IMR-90 (cell line): ENCODE data around the gene TLCD2.

Experiments used
- BHLHE40 ChIP-seq: fragments of 150-350 bp; IDR thresholded peaks from 2 replicates; pipeline ENCODE4 v1.6.1; 2016; ENCODE audit warnings: mild to moderate bottlenecking, low read depth, low read length
- CEBPB ChIP-seq: IDR thresholded peaks from 2 replicates; pipeline ENCODE4 v1.6.1; 2012; ENCODE audit warnings: low read depth, low read length, improper control_type of control experiment
- CTCF ChIP-seq: conservative IDR thresholded peaks from 2 replicates; pipeline ENCODE4 v1.5.1; 2012; ENCODE audit warnings: mild to moderate bottlenecking, low read depth, low read length, improper control_type of control experiment
- FOS ChIP-seq: fragments of 150-350 bp; IDR thresholded peaks from 2 replicates; pipeline ENCODE4 v1.6.1; 2016; ENCODE audit warnings: low read depth, low read length
- MAFK ChIP-seq: IDR thresholded peaks from 2 replicates; pipeline ENCODE4 v1.6.1; 2012; ENCODE audit warnings: low read depth, low read length, improper control_type of control experiment
- NFE2L2 ChIP-seq: fragments of 150-350 bp; IDR thresholded peaks from 2 replicates; pipeline ENCODE4 v1.6.1; 2016; ENCODE audit warnings: low read depth, mild to moderate bottlenecking, low read length
- POLR2A ChIP-seq: IDR thresholded peaks from 2 replicates; pipeline ENCODE4 v1.6.1; 2012; ENCODE audit warnings: mild to moderate bottlenecking, low read depth, low read length
- RAD21 ChIP-seq: IDR thresholded peaks from 2 replicates; pipeline ENCODE4 v1.6.1; 2012; ENCODE audit warnings: low read length, improper control_type of control experiment
- RCOR1 ChIP-seq: IDR thresholded peaks from 2 replicates; pipeline ENCODE4 v1.6.1; 2012; ENCODE audit warnings: mild to moderate bottlenecking, low read length, improper control_type of control experiment; ENCODE audit not compliant: insufficient replicate concordance

- TF ChIP-seq FOS (no peak), POLR2A (peak; percentile 84), CTCF (no peak), CEBPB (peak; percentile 39; the same call in 1 of the 2 replicates), MAFK (no peak), RCOR1 (no peak), RAD21 (no peak), BHLHE40 (no peak), NFE2L2 (no peak)
Measured at GRCh38 chr17:1709971-1710806, at the start of gene TLCD2.
